Neuronal stem cell (in vitro differentiated cells): ENCODE data around the gene RING1.

ENCODE experiments used
- DNase-seq: peaks from one replicate; pipeline ENCODE4 v3.0.0-alpha.2; 2013; ENCODE audit warnings: low spot score
- H2AFZ ChIP-seq: one replicate; pipeline ENCODE4 v1.6.1; 2013; ENCODE audit warnings: mild to moderate bottlenecking, low read length, inconsistent platforms
- H2AK5ac ChIP-seq: 2 replicates; pipeline ENCODE4 v1.6.1; 2013; ENCODE audit warnings: low read depth, mild to moderate bottlenecking, inconsistent platforms, low read length, moderate library complexity, mixed read lengths
- H2BK120ac ChIP-seq: 2 replicates; pipeline ENCODE4 v1.6.1; 2013; ENCODE audit warnings: low read depth, mild to moderate bottlenecking, inconsistent platforms, low read length, moderate library complexity, mixed read lengths
- H2BK12ac ChIP-seq: one replicate; pipeline ENCODE4 v1.6.1; 2013; ENCODE audit warnings: low read length, inconsistent platforms
- H2BK15ac ChIP-seq: 2 replicates; pipeline ENCODE4 v1.6.1; 2013; ENCODE audit warnings: mild to moderate bottlenecking, low read length, inconsistent platforms, mixed read lengths
- H2BK5ac ChIP-seq: one replicate; pipeline ENCODE4 v1.6.1; 2013; ENCODE audit warnings: inconsistent platforms, mild to moderate bottlenecking, low read length, moderate library complexity
- H3K14ac ChIP-seq: one replicate; pipeline ENCODE4 v1.6.1; 2013; ENCODE audit warnings: low read length, inconsistent platforms
- H3K18ac ChIP-seq: 2 replicates; pipeline ENCODE4 v1.6.1; 2013; ENCODE audit warnings: low read length, inconsistent platforms
- H3K23ac ChIP-seq: 2 replicates; pipeline ENCODE4 v1.6.1; 2013; ENCODE audit warnings: low read depth, mild to moderate bottlenecking, mixed read lengths, low read length, inconsistent platforms; ENCODE audit not compliant: poor library complexity
- H3K27ac ChIP-seq: replicated peaks from 3 replicates; pipeline ENCODE4 v1.5.1; 2013; ENCODE audit warnings: low read length, inconsistent platforms
- H3K27me3 ChIP-seq, 3 experiments: 2 replicates each; pipeline ENCODE4 v1.6.1; 2013; ENCODE audit warnings: low read length in 3 of 3, mild to moderate bottlenecking in 2 of 3, inconsistent platforms in 1 of 3, low read depth in 1 of 3, mixed read lengths in 1 of 3, moderate library complexity in 1 of 3; ENCODE audit not compliant: control insufficient read depth in 3 of 3, insufficient read depth in 3 of 3
- H3K36me3 ChIP-seq, 2 donors: replicated peaks in 1 of 2; 2 replicates each; pipeline ENCODE4 v1.6.1; 2013; ENCODE audit warnings: low read length in 2 of 2; ENCODE audit not compliant: control insufficient read depth in 2 of 2, insufficient read depth in 2 of 2
- H3K4ac ChIP-seq: 2 replicates; pipeline ENCODE4 v1.6.1; 2013; ENCODE audit warnings: inconsistent platforms, mild to moderate bottlenecking, low read length, moderate library complexity
- H3K4me1 ChIP-seq, 2 donors: 1 replicate in 1 of 2; 2 replicates in 1 of 2; pipeline ENCODE4 v1.6.1; 2013; ENCODE audit warnings: low read length in 2 of 2, low read depth in 1 of 2; ENCODE audit not compliant: control insufficient read depth in 2 of 2, insufficient read depth in 1 of 2
- H3K4me2 ChIP-seq: one replicate; pipeline ENCODE4 v1.6.1; 2013; ENCODE audit warnings: mild to moderate bottlenecking, low read length, inconsistent platforms; ENCODE audit not compliant: insufficient read depth, poor library complexity, severe bottlenecking
- H3K4me3 ChIP-seq, 2 donors: 2 replicates each; pipeline ENCODE4 v1.5.1; 2013; ENCODE audit warnings: low read length in 2 of 2, mild to moderate bottlenecking in 2 of 2, inconsistent platforms in 1 of 2, moderate library complexity in 1 of 2
- H3K79me1 ChIP-seq: one replicate; pipeline ENCODE4 v1.6.1; 2013; ENCODE audit warnings: low read depth, mild to moderate bottlenecking, inconsistent platforms, low read length, moderate library complexity
- H3K9ac ChIP-seq: one replicate; pipeline ENCODE4 v1.6.1; 2013; ENCODE audit warnings: mild to moderate bottlenecking, low read depth, low read length, inconsistent platforms; ENCODE audit not compliant: poor library complexity
- H3K9me3 ChIP-seq, 2 donors: replicated peaks in 1 of 2; 2 replicates each; pipeline versions ENCODE3 to v1.6.1; 2013; ENCODE audit warnings: low read length in 2 of 2, mild to moderate bottlenecking in 2 of 2, inconsistent platforms in 1 of 2, low read depth in 1 of 2, mixed read lengths in 1 of 2, moderate library complexity in 1 of 2; ENCODE audit not compliant: control insufficient read depth in 2 of 2, insufficient read depth in 1 of 2
- H4K8ac ChIP-seq: one replicate; pipeline ENCODE4 v1.6.1; 2013; ENCODE audit warnings: low read depth, mild to moderate bottlenecking, inconsistent platforms, low read length, moderate library complexity
- H4K91ac ChIP-seq: one replicate; pipeline ENCODE4 v1.6.1; 2013; ENCODE audit warnings: low read length, low read depth, mild to moderate bottlenecking, inconsistent platforms; ENCODE audit not compliant: poor library complexity
- WGBS, 2 donors: extraction: QIAGEN DNeasy Blood & Tissue Kit; methylation state at CpG; one replicate each; pipeline ENCODE4 v1.1.7; 2013; ENCODE audit warnings: missing lambda C conversion rate in 2 of 2, mixed read lengths in 1 of 2; ENCODE audit not compliant: insufficient read length in 2 of 2, insufficient replicate concordance in 1 of 2; ENCODE audit errors: extremely low coverage in 2 of 2; 5-methylcytosine and 5-hydroxymethylcytosine counted together

Gene RING1

GRCh38 chr6:33161354-33162331, 46.7 kb upstream of the RING1 start:
- Histone ChIP-seq H3K23ac (peak overlapping the region; percentile 81), H3K27ac (no peak overlapping the region), H4K91ac (no peak overlapping the region), H2BK120ac (peak overlapping the region; percentile 67), H2BK5ac (peak overlapping the region; percentile 49), H3K27me3 (peaks cover 0 to 25% (median 10%) of the 10 kb centered on the region in 3 experiments), H3K4me3 (peak overlapping the region; percentile 29 to 76), H3K9ac (peak overlapping the region; percentile 85), H2BK12ac (peak overlapping the region; percentile 95), H2BK15ac (peak overlapping the region; percentile 32), H3K4me1 (peaks cover 0 to 7% of the 10 kb centered on the region in 2 donors), H3K4ac (peak overlapping the region; percentile 93), H3K9me3 (no peaks in the 10 kb centered on the region), H2AK5ac (peak overlapping the region; percentile 89), H3K79me1 (no peaks in the 10 kb centered on the region), H3K4me2 (peak overlapping the region; percentile 90), H3K36me3 (no peaks in the 10 kb centered on the region), H4K8ac (peak overlapping the region; percentile 94), H3K18ac (peak overlapping the region; percentile 96), H3K14ac (peak overlapping the region; percentile 65), H2AFZ (peak overlapping the region; percentile 91)
- WGBS, 2 donors: no CpG with 5 or more reads among the region's 58 CpGs
- DNase-seq: peak; percentile 70

DNA sequence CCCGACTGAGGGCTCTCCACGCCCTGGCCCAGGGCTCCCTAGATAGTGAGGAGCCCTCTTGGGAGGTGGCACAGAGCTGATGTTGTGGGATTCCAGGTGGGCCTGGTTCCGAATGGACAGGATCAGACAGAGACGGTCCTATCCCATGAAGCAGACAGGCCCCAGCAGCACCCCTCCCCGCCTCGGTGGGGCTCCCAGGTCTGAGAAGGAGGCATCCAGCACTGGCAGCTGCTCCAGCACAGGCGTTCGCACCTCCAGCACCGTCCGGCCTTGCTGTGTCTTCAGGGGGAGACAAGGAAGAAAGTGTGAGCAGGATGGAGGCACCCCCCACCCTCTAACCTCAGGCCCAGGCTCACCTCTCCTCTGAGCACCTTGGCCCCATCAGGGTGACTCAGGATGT, 44.8 kb upstream of the RING1 start:
- Histone ChIP-seq H3K4me3 (no peak overlapping the region), H2BK5ac (no peak overlapping the region), H3K4me2 (no peak overlapping the region), H2AK5ac (peak overlapping the region; percentile 24), H3K23ac (peak overlapping the region; percentile 85), H3K4me1 (peaks cover 0 to 7% of the 10 kb centered on the region in 2 donors), H2BK12ac (no peak overlapping the region), H2AFZ (no peak overlapping the region), H3K4ac (no peak overlapping the region), H3K9ac (no peak overlapping the region), H3K36me3 (no peaks in the 10 kb centered on the region), H3K14ac (peak overlapping the region; percentile 76), H3K9me3 (no peaks in the 10 kb centered on the region), H3K79me1 (no peaks in the 10 kb centered on the region), H2BK120ac (no peak overlapping the region), H3K27ac (no peak overlapping the region), H4K8ac (no peak overlapping the region), H3K27me3 (peaks cover 0 to 21% (median 10%) of the 10 kb centered on the region in 3 experiments), H4K91ac (no peak overlapping the region), H2BK15ac (peak overlapping the region; percentile 64), H3K18ac (peak overlapping the region; percentile 15)
- no peak for DNase-seq
- no CpG with 5 or more reads among the region's 10 CpGs for WGBS, 2 donors

GRCh38 chr6:33164176-33164575, 44.1 kb upstream of the RING1 start:
- Histone ChIP-seq H2BK15ac (peak overlapping the region; percentile 58), H3K4me2 (no peak overlapping the region), H2AFZ (no peak overlapping the region), H4K91ac (no peak overlapping the region), H3K14ac (peak overlapping the region; percentile 8), H3K27ac (no peak overlapping the region), H3K79me1 (no peaks in the 10 kb centered on the region), H4K8ac (peak overlapping the region; percentile 9), H3K4me1 (peaks cover 0 to 7% of the 10 kb centered on the region in 2 donors), H2BK120ac (no peak overlapping the region), H3K23ac (no peak overlapping the region), H2AK5ac (peak overlapping the region; percentile 24), H3K4me3 (no peak overlapping the region), H3K36me3 (no peaks in the 10 kb centered on the region), H3K9ac (no peak overlapping the region), H3K18ac (peak overlapping the region; percentile 57), H2BK5ac (no peak overlapping the region), H3K27me3 (peaks cover 0 to 18% (median 10%) of the 10 kb centered on the region in 3 experiments), H3K9me3 (no peaks in the 10 kb centered on the region), H3K4ac (no peak overlapping the region), H2BK12ac (no peak overlapping the region)
- WGBS, 2 donors: no CpG with 5 or more reads among the region's 10 CpGs
- DNase-seq: no peak

DNA sequence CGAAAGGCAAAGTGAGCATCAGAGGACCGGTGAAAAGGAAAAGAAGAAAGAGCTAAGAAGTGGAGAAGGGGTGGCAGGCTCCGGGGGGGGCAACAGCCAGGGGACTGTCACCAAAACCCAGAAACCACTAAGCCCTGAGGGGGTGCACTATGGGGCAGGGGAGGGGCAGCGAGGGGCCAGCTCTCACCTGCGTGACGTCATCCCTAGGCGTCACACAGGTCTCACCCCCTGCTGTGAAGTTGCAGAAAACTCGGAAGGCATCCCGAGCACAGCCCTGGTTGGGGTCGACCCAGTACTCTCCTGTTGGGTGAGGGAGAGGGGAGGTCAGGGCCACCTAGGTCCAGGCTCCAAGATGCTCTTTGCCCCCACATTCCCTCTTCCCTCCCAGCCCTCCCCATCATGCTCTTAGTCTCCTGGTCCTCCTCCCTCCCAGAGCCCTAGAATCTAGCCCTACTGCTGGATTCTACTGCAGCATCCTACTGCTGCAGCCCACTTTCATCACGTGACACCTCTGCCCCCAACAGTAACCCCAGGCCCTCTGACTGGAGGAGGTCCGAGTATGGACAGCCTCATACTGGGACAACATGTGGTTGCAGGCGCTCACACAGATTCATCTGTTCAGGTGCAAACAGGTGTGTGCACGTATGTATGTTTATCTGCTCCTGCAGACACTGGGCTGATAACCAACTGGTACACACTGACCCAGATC, 43.5 kb upstream of the RING1 start:
- no peak overlapping the region for H2BK12ac ChIP-seq
- no peak overlapping the region for H3K9ac ChIP-seq
- no peak overlapping the region for H3K4me3 ChIP-seq
- no peak for DNase-seq
- no peaks in the 10 kb centered on the region for H3K36me3 ChIP-seq
- H3K27me3 ChIP-seq: peaks cover 0 to 14% (median 10%) of the 10 kb centered on the region in 3 experiments
- WGBS, 2 donors: no CpG with 5 or more reads among the region's 14 CpGs
- H3K14ac ChIP-seq: no peak overlapping the region
- H2BK15ac ChIP-seq: no peak overlapping the region
- H3K4ac ChIP-seq: no peak overlapping the region
- H3K79me1 ChIP-seq: no peaks in the 10 kb centered on the region
- H2AK5ac ChIP-seq: peak overlapping the region; percentile 24
- no peak overlapping the region for H4K8ac ChIP-seq
- no peak overlapping the region for H4K91ac ChIP-seq
- no peak overlapping the region for H3K23ac ChIP-seq
- no peak overlapping the region for H2AFZ ChIP-seq
- no peak overlapping the region for H3K27ac ChIP-seq
- H3K18ac ChIP-seq: no peak overlapping the region
- no peak overlapping the region for H3K4me2 ChIP-seq
- H3K9me3 ChIP-seq: no peaks in the 10 kb centered on the region
- no peak overlapping the region for H2BK120ac ChIP-seq
- H3K4me1 ChIP-seq: peaks cover 0 to 7% of the 10 kb centered on the region in 2 donors
- no peak overlapping the region for H2BK5ac ChIP-seq
